AG04450 (cell line): Measurements from ENCODE around the gene SMIM31. TPM values are rescaled to one million over a fixed set of nuclear protein-coding genes. Genes with fewer than 3 reads are reported as not detected.

Experiments
- CTCF ChIA-PET: fragments of 300-600, 350-600 bp; formaldehyde crosslinking; extraction: SDS; loops from one replicate; lab custom pipeline; 2022; ENCODE audit warnings: antibody characterized with exemption, inconsistent platforms; lab: Charles Lee
- POLR2A ChIA-PET: fragments of 350-600 bp; formaldehyde crosslinking; extraction: SDS; loops from one replicate; lab custom pipeline; 2021; ENCODE audit warnings: antibody characterized with exemption, inconsistent platforms; lab: Yijun Ruan, JAX
- DNase-seq: peaks from one replicate; pipeline ENCODE4 v3.0.0-alpha.2; 2011; ENCODE audit warnings: low read depth, low spot score
- H3K27ac ChIP-seq: one replicate; pipeline ENCODE4 v1.5.1; 2012; ENCODE audit warnings: low read depth, low read length, control low read depth
- H3K27me3 ChIP-seq: one replicate; pipeline ENCODE4 v1.6.0; 2012; ENCODE audit warnings: low read length; ENCODE audit not compliant: control insufficient read depth, insufficient read depth
- H3K4me3 ChIP-seq: 2 replicates; pipeline ENCODE4 v1.5.1; 2011; ENCODE audit warnings: mild to moderate bottlenecking, low read depth, low read length, control low read depth
- H3K9me3 ChIP-seq: 2 replicates; pipeline ENCODE4 v1.5.1; 2012; ENCODE audit warnings: low read length; ENCODE audit not compliant: control insufficient read depth, insufficient read depth
- CTCF ChIP-seq: IDR thresholded peaks from 2 replicates; pipeline ENCODE4 v1.5.1; 2011; ENCODE audit warnings: low read depth, low read length, control low read depth, inconsistent platforms
- polyA minus RNA-seq: library from RNA; depleted of rRNA, polyadenylated mRNA; stranded (reverse); fragments of >200 nt; gene quantifications from 2 replicates; pipeline ENCODE4 v1.2.3, GENCODE V29; 2011; rRNA and poly(A)+ RNA removed
- polyA plus RNA-seq: library from polyadenylated mRNA; depleted of rRNA; stranded (reverse); fragments of >200 nt; gene quantifications from 2 replicates; pipeline ENCODE4 v1.2.3, GENCODE V29; 2011; rRNA removed

SMIM31 gene
- polyA plus RNA-seq: not detected in 2 replicates
- polyA minus RNA-seq: not detected in 2 replicates

GRCh38 chr4:164753873-164754488 lies at the start of gene SMIM31:
SMIM31 (plus strand) TSS chr4:164754131; CDS start chr4:164770444, 16,313 bp downstream.
- CTCF ChIA-PET: no interaction called here
- H3K4me3 ChIP-seq: no peak within 1 kb of the TSS

DNA sequence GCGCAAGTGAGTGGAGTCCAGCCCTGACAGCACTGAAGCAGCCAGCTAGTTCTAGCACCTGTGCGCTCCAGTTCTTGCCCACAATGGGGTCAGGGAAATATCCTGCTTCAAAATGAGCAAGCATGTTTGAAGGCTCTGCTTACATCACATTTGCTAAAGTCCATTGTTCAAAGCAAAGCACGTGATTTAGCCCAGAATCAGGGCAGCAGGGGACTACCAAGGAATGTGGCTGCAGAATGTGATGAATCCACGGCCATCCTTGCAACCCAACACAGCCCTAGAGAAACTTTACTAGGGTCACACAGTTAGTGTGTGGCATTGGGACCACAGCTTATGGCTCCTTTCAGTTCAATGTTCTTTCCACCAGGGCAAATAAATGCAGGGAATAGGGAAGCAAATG lies 47.3 kb upstream of the SMIM31 start:
- POLR2A ChIA-PET: no interaction called here
- CTCF ChIA-PET: no interaction called here

More at GRCh38 chr4:164753873-164754488, at the start of gene SMIM31:
- POLR2A ChIA-PET: no interaction called here
- TF ChIP-seq CTCF: no peak
- Histone ChIP-seq H3K9me3 (0 out of 2 replicates have a peak, but pooled peaks cover 2% of the 10 kb centered on the region), H3K27me3 (no peaks in the 10 kb centered on the region), H3K27ac (no peak within 1 kb of the TSS)
- DNase-seq: no peak

GRCh38 chr4:164716901-164717300 lies 37.0 kb upstream of the SMIM31 start:
- Histone ChIP-seq H3K27ac (no peak overlapping the region), H3K27me3 (no peaks in the 10 kb centered on the region), H3K9me3 (peaks cover 3% of the 10 kb centered on the region; the same call in 1 of the 2 replicates), H3K4me3 (no peak overlapping the region)
- no peak for TF ChIP-seq CTCF
- POLR2A ChIA-PET: no interaction called here
- DNase-seq: no peak
- CTCF ChIA-PET: no interaction called here

More for the DNA sequence above, 47.3 kb upstream of the SMIM31 start:
- peaks cover 17% of the 10 kb centered on the region for H3K9me3 ChIP-seq
- no peaks in the 10 kb centered on the region for H3K27me3 ChIP-seq
- no peak overlapping the region for H3K4me3 ChIP-seq
- H3K27ac ChIP-seq: no peak overlapping the region
- no peak for TF ChIP-seq CTCF
- DNase-seq: no peak

DNA sequence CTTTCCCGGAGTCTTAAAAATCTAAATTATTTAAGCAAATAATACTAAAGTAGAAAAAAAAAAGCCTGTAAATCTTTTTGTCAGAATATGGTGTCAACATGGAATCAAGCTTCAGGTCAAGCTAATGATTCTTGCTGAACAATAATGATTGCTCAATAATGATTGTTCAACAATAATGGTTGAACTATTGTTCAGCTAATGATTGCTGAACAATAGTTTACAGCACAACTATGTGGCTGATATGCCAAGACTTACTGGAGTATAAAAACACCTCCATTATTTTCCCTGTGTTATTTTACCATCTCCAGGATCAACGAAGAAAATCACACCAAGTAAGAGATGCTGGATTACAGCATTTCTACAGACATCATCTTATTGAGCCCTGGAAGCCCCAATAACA lies 35.1 kb upstream of the SMIM31 start:
- TF ChIP-seq CTCF: no peak
- POLR2A ChIA-PET: no interaction called here
- CTCF ChIA-PET: interaction anchor here (1.5 kb wide), 1 partner anchor 13 kb away, joined by 6 read pairs; no protein-coding TSS in a partner anchor
- DNase-seq: no peak
- H3K4me3 ChIP-seq: no peak overlapping the region
- no peak overlapping the region for H3K27ac ChIP-seq
- no peaks in the 10 kb centered on the region for H3K9me3 ChIP-seq
- H3K27me3 ChIP-seq: no peaks in the 10 kb centered on the region

DNA sequence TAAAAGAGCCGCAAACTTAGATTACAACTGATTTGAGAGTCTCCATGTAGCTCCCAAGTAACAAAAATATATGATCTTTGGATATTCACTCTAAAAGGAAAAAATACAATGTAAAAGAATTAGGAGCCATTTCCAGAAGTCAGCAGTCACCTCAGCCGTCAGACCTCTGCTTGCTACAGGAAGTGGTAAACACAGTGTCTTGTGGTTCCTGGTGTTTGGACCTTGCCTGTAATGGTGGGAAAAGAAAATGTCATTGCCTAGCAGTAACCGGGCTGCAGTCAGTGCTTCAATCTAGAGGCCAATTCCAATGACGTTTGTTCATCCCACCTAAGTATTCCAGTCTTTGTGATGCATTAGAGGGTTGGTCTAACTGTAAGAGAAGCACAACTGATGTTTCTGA lies 28.9 kb upstream of the SMIM31 start:
- CTCF ChIA-PET: no interaction called here
- DNase-seq: no peak
- POLR2A ChIA-PET: no interaction called here
- TF ChIP-seq CTCF: no peak
- H3K4me3 ChIP-seq: no peak overlapping the region
- no peaks in the 10 kb centered on the region for H3K27me3 ChIP-seq
- H3K9me3 ChIP-seq: no peaks in the 10 kb centered on the region
- no peak overlapping the region for H3K27ac ChIP-seq
